Smooth muscle cell (in vitro differentiated cells): ENCODE results near the gene PEPD. TPM values are rescaled to one million over a fixed set of nuclear protein-coding genes. Genes with fewer than 3 reads are reported as not detected.

Experiments
- DNase-seq: peaks from one replicate; lab custom pipeline; 2025; ENCODE audit not compliant: unreplicated experiment; lab: John Stamatoyannopoulos, UW
- H2AFZ ChIP-seq: fragments of 200-600 bp; sonication (generic); 2 replicates; pipeline ENCODE4 v1.6.0; 2016; ENCODE audit warnings: antibody characterized with exemption, low read depth, mild to moderate bottlenecking
- H3F3A ChIP-seq: fragments of 200-600 bp; sonication (generic); 2 replicates; pipeline ENCODE4 v1.6.0; 2017; ENCODE audit warnings: antibody characterized with exemption, low read depth
- H3K27ac ChIP-seq: fragments of 200-600 bp; sonication (generic); 2 replicates; pipeline ENCODE4 v1.5.1; 2016; ENCODE audit warnings: low read depth, mild to moderate bottlenecking
- H3K27me3 ChIP-seq: fragments of 200-600 bp; sonication (generic); 2 replicates; pipeline ENCODE4 v1.6.1; 2016; ENCODE audit warnings: low read depth, mild to moderate bottlenecking
- H3K36me3 ChIP-seq: fragments of 200-600 bp; sonication (generic); 2 replicates; pipeline ENCODE4 v1.5.1; 2016; ENCODE audit warnings: low read depth
- H3K4me1 ChIP-seq: fragments of 200-600 bp; sonication (generic); 2 replicates; pipeline ENCODE4 v1.5.1; 2016; ENCODE audit warnings: low read depth
- H3K4me2 ChIP-seq: fragments of 200-600 bp; sonication (generic); 2 replicates; pipeline ENCODE4 v1.6.0; 2016; ENCODE audit warnings: mild to moderate bottlenecking
- H3K4me3 ChIP-seq: fragments of 200-600 bp; sonication (generic); 2 replicates; pipeline ENCODE4 v1.5.1; 2016; ENCODE audit warnings: mild to moderate bottlenecking
- H3K79me2 ChIP-seq: fragments of 200-600 bp; sonication (generic); 2 replicates; pipeline ENCODE4 v1.6.0; 2016; ENCODE audit warnings: low read depth, mild to moderate bottlenecking
- H3K9ac ChIP-seq: fragments of 200-600 bp; sonication (generic); 2 replicates; pipeline ENCODE4 v1.6.0; 2016; ENCODE audit warnings: low read depth
- H3K9me3 ChIP-seq: fragments of 200-600 bp; sonication (generic); replicated peaks from 2 replicates; pipeline ENCODE4 v1.5.1; 2016; ENCODE audit warnings: low read depth
- H4K20me1 ChIP-seq: fragments of 200-600 bp; sonication (generic); 2 replicates; pipeline ENCODE4 v1.6.0; 2016; ENCODE audit warnings: low read depth
- CTCF ChIP-seq: fragments of 200-600 bp; sonication (generic); IDR thresholded peaks from 2 replicates; pipeline ENCODE4 v1.5.1; 2017; ENCODE audit warnings: borderline replicate concordance, mild to moderate bottlenecking, antibody characterized with exemption; ENCODE audit not compliant: insufficient read depth, poor library complexity, severe bottlenecking
- WGBS: methylation state at CpG from one replicate; pipeline ENCODE4 v1.1.7; 2016; ENCODE audit warnings: low lambda C conversion rate; 5-methylcytosine and 5-hydroxymethylcytosine counted together
- polyA plus RNA-seq: library from polyadenylated mRNA; unstranded; fragments of >200 nt; fragmentation: Nextera tagmentation; extraction: Ambion mirVana; gene quantifications from 2 replicates; pipeline ENCODE4 v1.2.1, GENCODE V29; 2016
- total RNA-seq: library from RNA; depleted of rRNA; stranded (reverse); fragments of >200 nt; gene quantifications from 2 replicates; pipeline ENCODE4 v1.2.3, GENCODE V29; 2014

The PEPD gene
- total and polyA plus RNA-seq, 2 experiments from 2014 or later: 57.2 to 70.4 TPM

DNA sequence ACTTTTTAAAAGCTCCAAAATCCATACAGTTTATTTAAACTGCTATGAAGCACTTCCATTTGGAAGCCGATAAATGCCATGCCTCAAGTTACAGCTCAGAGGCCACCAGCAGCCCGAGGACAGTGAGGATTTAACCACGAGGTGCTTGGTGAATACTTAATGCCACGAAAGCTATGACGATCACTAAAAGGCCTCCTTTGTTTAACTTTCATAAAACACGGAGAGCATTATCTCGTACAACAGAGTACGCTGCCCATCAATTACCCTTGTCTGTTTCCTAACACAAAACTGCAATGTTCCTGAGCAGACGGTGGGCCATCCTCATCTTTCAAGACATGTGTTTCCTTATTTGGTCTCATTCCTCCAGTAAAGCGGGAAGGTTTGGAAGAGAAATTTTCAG lies 58.4 kb downstream of the PEPD start:
- Histone ChIP-seq H3K4me1 (no peaks in the 10 kb centered on the region), H3F3A (no peaks in the 10 kb centered on the region), H3K4me2 (no peak overlapping the region), H3K36me3 (no peaks in the 10 kb centered on the region), H3K4me3 (no peak overlapping the region), H3K79me2 (no peaks in the 10 kb centered on the region), H4K20me1 (no peaks in the 10 kb centered on the region), H3K9ac (no peak overlapping the region), H2AFZ (no peak overlapping the region), H3K9me3 (no peaks in the 10 kb centered on the region), H3K27me3 (no peaks in the 10 kb centered on the region), H3K27ac (no peak overlapping the region)
- WGBS: 62% methylated on average over 10 of the region's 10 CpGs
- no peak for TF ChIP-seq CTCF
- DNase-seq: no peak

DNA sequence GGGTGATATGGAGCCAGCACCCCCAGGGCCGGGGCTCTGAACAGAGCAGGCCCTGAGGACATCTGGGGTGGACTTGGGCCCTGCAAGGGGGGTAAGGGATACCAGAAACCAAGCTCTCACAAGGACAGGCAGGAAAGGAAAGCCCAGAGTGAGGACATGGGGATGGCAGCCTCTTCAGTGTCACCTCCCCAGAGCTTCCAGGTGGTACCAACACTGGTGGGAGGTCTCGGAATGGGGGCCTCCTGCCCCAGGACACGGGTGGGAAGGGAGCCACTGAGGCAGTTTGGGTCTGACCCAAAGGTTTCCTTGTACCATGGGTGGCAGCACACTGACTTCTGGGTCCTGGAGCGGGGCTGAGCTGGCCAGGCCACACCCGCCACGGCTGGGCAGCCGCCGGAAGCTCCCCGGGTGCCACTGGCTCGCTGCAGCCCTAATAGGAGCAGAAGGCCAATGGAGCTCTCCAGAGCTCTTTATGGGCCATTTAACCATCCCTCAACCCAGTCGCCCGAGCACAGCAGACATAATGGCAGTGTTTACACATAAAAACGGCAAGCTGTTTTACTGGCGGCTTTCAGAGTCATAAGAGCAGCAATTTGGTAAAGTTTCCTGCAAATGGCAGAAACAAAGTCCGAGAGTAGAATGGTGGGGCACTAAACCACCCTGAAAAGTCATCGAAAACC lies 59.3 kb downstream of the PEPD start:
- DNase-seq: no peak
- no peak overlapping the region for H3K27ac ChIP-seq
- H3K4me3 ChIP-seq: no peak overlapping the region
- H3K4me1 ChIP-seq: no peaks in the 10 kb centered on the region
- H2AFZ ChIP-seq: no peak overlapping the region
- no peaks in the 10 kb centered on the region for H3K79me2 ChIP-seq
- no peaks in the 10 kb centered on the region for H3K9me3 ChIP-seq
- no peaks in the 10 kb centered on the region for H4K20me1 ChIP-seq
- WGBS: 93% methylated on average over 16 of the region's 16 CpGs
- no peak for TF ChIP-seq CTCF
- H3F3A ChIP-seq: no peaks in the 10 kb centered on the region
- H3K36me3 ChIP-seq: no peaks in the 10 kb centered on the region
- H3K9ac ChIP-seq: no peak overlapping the region
- H3K4me2 ChIP-seq: no peak overlapping the region
- no peaks in the 10 kb centered on the region for H3K27me3 ChIP-seq

GRCh38 chr19:33461256-33462111 lies 60.1 kb downstream of the PEPD start:
- H2AFZ ChIP-seq: no peak overlapping the region
- H3K79me2 ChIP-seq: no peaks in the 10 kb centered on the region
- WGBS: 92% methylated on average over 24 of the region's 24 CpGs
- no peaks in the 10 kb centered on the region for H3K27me3 ChIP-seq
- no peak for TF ChIP-seq CTCF
- H3K27ac ChIP-seq: no peak overlapping the region
- H3K36me3 ChIP-seq: no peaks in the 10 kb centered on the region
- no peaks in the 10 kb centered on the region for H3K4me1 ChIP-seq
- no peaks in the 10 kb centered on the region for H3K9me3 ChIP-seq
- no peak overlapping the region for H3K4me2 ChIP-seq
- no peaks in the 10 kb centered on the region for H3F3A ChIP-seq
- DNase-seq: no peak
- no peaks in the 10 kb centered on the region for H4K20me1 ChIP-seq
- H3K9ac ChIP-seq: no peak overlapping the region
- H3K4me3 ChIP-seq: no peak overlapping the region
